ENCODE results near the gene NUP214. TPM values are rescaled to one million over a fixed set of nuclear protein-coding genes. Genes with fewer than 3 reads are reported as not detected.

The NUP214 gene
- total RNA-seq, 1 donor from 2014 or later, result 51.5 TPM

DNA sequence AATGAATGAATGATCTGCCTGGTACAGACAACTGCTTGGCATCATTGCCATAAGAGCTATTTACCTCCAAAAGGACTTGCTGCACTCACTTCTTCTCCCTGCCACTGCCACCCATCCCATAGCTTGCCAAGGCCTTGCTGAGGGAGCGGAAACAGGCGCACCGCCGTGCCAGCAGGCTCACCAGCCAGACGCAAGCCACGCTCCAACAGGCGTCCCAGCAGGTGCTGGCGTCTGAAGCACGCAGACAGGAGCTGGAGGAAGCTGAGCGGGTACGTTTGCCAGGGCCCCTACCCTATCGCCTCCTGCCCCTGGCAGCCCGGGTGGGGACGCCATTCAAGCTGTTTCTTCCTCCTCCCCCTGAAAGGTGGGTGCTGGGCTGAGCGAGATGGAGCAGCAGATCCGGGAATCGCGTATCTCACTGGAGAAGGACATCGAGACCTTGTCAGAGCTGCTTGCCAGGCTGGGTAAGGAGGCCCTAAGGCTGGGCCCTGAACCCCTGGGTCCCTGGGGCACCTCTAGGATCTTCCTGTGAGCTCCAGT, 38.0 kb upstream of the NUP214 start:
- Mint-ChIP-seq H3K36me3 (ENCODE audit: unreplicated experiment) (no peaks in the 10 kb centered on the region), H3K27me3 (ENCODE audit: unreplicated experiment) (peaks cover 6% of the 10 kb centered on the region), H3K4me1 (ENCODE audit: unreplicated experiment) (no peaks in the 10 kb centered on the region), H3K9me3 (ENCODE audit: unreplicated experiment) (no peaks in the 10 kb centered on the region), H3K27ac (ENCODE audit: unreplicated experiment) (no peak overlapping the region), H3K4me3 (ENCODE audit: unreplicated experiment) (no peak overlapping the region)
- TF ChIP-seq, protein P1, sequence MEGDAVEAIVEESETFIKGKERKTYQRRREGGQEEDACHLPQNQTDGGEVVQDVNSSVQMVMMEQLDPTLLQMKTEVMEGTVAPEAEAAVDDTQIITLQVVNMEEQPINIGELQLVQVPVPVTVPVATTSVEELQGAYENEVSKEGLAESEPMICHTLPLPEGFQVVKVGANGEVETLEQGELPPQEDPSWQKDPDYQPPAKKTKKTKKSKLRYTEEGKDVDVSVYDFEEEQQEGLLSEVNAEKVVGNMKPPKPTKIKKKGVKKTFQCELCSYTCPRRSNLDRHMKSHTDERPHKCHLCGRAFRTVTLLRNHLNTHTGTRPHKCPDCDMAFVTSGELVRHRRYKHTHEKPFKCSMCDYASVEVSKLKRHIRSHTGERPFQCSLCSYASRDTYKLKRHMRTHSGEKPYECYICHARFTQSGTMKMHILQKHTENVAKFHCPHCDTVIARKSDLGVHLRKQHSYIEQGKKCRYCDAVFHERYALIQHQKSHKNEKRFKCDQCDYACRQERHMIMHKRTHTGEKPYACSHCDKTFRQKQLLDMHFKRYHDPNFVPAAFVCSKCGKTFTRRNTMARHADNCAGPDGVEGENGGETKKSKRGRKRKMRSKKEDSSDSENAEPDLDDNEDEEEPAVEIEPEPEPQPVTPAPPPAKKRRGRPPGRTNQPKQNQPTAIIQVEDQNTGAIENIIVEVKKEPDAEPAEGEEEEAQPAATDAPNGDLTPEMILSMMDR (IDR thresholded peaks at IDR 0.05), result no peak
- DNase-seq (ENCODE audit: extremely low spot score, unreplicated experiment), result no peak

DNA sequence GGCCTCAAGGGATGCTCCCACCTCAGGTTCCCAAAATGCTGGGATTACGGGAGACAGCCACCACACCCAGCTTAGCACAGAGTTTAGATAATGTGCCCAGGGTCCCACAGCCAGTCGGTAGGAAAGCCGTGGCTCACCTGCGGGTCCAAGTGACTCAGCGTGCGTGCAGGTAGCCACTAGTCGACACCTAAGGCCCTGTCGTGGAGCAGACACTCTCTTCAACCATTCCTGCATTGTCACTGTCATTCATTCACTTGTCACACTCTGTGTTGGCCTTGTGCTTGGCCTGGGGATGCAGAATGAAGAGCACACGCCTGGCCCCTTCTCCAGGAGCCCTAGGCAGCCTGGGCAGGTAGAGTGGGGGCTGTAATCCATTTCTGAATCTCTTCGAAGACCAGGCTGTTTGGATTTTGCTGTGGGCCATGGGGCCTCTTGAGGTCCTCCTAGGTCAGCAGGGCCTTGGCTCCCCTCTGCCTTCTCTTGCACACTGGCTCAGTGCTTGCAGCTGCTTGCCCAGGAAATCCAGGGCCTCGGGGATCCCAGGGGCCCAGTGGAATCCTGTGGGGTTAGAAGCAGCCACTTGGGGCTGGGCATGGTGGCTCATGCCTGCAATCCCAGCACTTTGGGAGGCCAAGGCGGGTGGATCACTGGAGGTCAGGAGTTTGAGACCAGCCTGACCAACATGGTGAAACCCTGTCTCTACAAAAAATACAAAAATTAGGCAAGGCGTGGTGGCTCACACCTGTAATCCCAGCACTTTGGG, 35.2 kb upstream of the NUP214 start:
- Mint-ChIP-seq H3K9me3 (ENCODE audit: unreplicated experiment) (no peaks in the 10 kb centered on the region), H3K4me1 (ENCODE audit: unreplicated experiment) (no peaks in the 10 kb centered on the region), H3K36me3 (ENCODE audit: unreplicated experiment) (no peaks in the 10 kb centered on the region), H3K4me3 (ENCODE audit: unreplicated experiment) (no peak overlapping the region), H3K27ac (ENCODE audit: unreplicated experiment) (no peak overlapping the region), H3K27me3 (ENCODE audit: unreplicated experiment) (peaks cover 3% of the 10 kb centered on the region)
- DNase-seq (ENCODE audit: extremely low spot score, unreplicated experiment), result no peak
- TF ChIP-seq, protein P1 (IDR thresholded peaks at IDR 0.05), result no peak

DNA sequence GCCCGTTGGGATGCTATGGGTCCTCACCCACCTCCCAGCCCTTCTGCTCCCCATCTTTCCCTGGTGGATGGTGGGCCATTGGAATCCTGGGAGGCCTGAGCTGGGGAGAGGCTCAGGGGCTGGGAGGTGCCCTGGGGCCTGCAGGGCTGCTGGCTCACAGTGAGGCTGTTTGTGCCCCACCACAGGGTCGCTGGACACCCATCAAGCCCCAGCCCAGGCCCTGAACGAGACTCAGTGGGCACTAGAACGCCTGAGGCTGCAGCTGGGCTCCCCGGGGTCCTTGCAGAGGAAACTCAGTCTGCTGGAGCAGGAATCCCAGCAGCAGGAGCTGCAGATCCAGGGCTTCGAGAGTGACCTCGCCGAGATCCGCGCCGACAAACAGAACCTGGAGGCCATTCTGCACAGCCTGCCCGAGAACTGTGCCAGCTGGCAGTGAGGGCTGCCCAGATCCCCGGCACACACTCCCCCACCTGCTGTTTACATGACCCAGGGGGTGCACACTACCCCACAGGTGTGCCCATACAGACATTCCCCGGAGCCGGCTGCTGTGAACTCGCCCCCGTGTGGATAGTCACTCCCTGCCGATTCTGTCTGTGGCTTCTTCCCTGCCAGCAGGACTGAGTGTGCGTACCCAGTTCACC, 33.9 kb upstream of the NUP214 start:
- H3K4me3 Mint-ChIP-seq (ENCODE audit: unreplicated experiment), result no peak overlapping the region

DNA sequence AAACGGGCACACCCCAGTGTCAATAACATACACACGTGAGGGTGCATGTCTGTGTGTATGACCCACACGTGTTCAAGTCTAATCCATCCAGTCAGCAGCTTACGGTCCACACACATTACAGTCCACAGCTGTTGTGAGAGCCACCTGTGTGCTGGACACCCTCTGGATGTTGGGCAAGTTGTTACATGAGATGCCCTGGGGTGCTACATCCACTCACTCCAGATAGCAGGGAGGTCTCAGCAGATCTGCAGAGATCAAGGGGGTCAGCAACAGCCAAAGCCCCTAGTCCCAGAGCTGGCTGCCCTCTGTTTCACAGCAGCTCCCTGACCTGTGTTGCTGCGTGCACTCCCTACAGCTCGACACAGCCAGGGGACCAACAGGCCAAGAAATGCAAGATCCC, 33.4 kb upstream of the NUP214 start:
- H3K9me3 Mint-ChIP-seq (ENCODE audit: unreplicated experiment), result no peaks in the 10 kb centered on the region

More for the DNA sequence above, 33.9 kb upstream of the NUP214 start:
- no peak overlapping the region for H3K27ac Mint-ChIP-seq (ENCODE audit: unreplicated experiment)
- TF ChIP-seq, protein P1 (IDR thresholded peaks at IDR 0.05), result no peak
- no peaks in the 10 kb centered on the region for H3K9me3 Mint-ChIP-seq (ENCODE audit: unreplicated experiment)
- no peak for DNase-seq (ENCODE audit: extremely low spot score, unreplicated experiment)
- H3K36me3 Mint-ChIP-seq (ENCODE audit: unreplicated experiment), result no peaks in the 10 kb centered on the region
- H3K4me1 Mint-ChIP-seq (ENCODE audit: unreplicated experiment), result peaks cover 5% of the 10 kb centered on the region
- H3K27me3 Mint-ChIP-seq (ENCODE audit: unreplicated experiment), result peaks cover 4% of the 10 kb centered on the region

More for the DNA sequence above, 33.4 kb upstream of the NUP214 start:
- TF ChIP-seq, protein P1 (IDR thresholded peaks at IDR 0.05), result no peak
- Mint-ChIP-seq H3K4me1 (ENCODE audit: unreplicated experiment) (peaks cover 7% of the 10 kb centered on the region), H3K4me3 (ENCODE audit: unreplicated experiment) (no peak overlapping the region), H3K27me3 (ENCODE audit: unreplicated experiment) (peaks cover 4% of the 10 kb centered on the region), H3K36me3 (ENCODE audit: unreplicated experiment) (no peaks in the 10 kb centered on the region), H3K27ac (ENCODE audit: unreplicated experiment) (no peak overlapping the region)
- DNase-seq (ENCODE audit: extremely low spot score, unreplicated experiment), result no peak

Data from osteocyte (in vitro differentiated cells).